ENCODE data around the gene STARD7.

The STARD7 gene

DNA sequence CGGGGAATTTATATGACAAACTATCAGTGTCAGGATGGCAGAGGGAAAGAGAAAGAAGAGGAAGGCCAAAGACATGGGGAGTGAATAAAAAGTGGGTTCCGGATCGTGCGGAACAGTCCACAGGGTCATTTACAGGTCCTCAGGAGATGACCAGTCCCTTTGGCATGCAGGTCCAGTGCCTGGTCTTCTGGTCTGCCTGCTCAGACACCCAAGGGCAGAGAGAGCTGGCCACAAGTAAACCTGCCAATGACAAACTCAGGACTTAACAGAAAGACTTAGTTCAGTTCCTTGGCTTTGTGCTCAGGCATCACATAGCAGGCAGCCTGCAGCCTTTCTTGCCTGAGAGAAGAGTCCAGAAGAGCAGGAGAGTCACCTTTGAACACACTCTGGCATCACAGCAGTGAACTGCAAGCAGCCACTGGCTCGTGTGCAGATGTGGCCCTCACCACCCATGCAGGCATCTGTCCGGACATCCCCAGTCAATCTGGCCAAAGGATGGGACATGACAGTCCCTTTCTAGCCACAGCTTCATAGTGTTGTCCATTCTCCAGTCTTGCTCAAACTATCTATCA is 43.2 kb upstream of the STARD7 start (continued):
- TF ChIP-seq, protein P1, sequence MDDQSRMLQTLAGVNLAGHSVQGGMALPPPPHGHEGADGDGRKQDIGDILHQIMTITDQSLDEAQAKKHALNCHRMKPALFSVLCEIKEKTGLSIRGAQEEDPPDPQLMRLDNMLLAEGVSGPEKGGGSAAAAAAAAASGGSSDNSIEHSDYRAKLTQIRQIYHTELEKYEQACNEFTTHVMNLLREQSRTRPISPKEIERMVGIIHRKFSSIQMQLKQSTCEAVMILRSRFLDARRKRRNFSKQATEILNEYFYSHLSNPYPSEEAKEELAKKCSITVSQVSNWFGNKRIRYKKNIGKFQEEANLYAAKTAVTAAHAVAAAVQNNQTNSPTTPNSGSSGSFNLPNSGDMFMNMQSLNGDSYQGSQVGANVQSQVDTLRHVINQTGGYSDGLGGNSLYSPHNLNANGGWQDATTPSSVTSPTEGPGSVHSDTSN (CRISPR knock-in tag; IDR thresholded peaks at IDR 0.05) = no peak
- no peak for TF ChIP-seq ZNF138 (tag by site-specific recombination; IDR thresholded peaks at IDR 0.05; ENCODE audit: borderline replicate concordance)
- TF ChIP-seq, protein P2, sequence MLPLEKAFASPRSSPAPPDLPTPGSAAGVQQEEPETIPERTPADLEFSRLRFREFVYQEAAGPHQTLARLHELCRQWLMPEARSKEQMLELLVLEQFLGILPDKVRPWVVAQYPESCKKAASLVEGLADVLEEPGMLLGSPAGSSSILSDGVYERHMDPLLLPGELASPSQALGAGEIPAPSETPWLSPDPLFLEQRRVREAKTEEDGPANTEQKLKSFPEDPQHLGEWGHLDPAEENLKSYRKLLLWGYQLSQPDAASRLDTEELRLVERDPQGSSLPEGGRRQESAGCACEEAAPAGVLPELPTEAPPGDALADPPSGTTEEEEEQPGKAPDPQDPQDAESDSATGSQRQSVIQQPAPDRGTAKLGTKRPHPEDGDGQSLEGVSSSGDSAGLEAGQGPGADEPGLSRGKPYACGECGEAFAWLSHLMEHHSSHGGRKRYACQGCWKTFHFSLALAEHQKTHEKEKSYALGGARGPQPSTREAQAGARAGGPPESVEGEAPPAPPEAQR (tag by site-specific recombination; IDR thresholded peaks at IDR 0.05) = no peak
- no peak for TF ChIP-seq KLF10 (tag by site-specific recombination; IDR thresholded peaks at IDR 0.05)
- TF ChIP-seq ZNF747 (tag by site-specific recombination; IDR thresholded peaks at IDR 0.05) = no peak

DNA sequence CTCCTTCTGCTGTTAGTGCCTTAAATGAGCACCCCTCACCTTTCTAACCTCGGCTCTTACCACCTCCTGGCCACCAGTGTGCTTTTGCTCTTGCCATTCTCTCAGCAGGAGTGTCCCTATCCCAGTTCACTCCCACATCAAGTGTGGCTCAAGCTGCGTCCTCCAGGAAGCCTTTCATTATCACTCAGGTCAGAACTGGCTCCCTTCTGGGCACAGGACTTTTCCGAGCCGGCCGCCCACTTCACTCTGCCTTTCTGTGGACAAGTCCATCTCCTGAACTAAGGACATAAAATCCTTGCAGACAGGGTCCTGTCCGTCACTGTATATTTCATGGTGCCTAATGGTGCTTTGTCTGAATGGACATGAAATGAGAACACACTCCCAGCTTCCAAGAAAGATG is 41.6 kb upstream of the STARD7 start:
- Histone ChIP-seq H3K4me3 (ENCODE audit: low read depth, low read length) (no peak overlapping the region), H3K9me3 (ENCODE audit: control insufficient read depth, insufficient read depth, low read depth, low read length) (no peaks in the 10 kb centered on the region), H3K4me1 (ENCODE audit: control insufficient read depth, insufficient read depth, low read length) (no peaks in the 10 kb centered on the region), H3K27ac (ENCODE audit: extremely low read depth, low read depth, low read length) (no peak overlapping the region), H3K36me3 (ENCODE audit: control insufficient read depth in 2 of 2, insufficient read depth in 1 of 2, low read length in 2 of 2) (peaks cover 9 to 41% of the 10 kb centered on the region in 2 experiments; a peak in 2 of 3 replicates)
- ChIA-PET POLR2A (interaction anchor here (0.6 to 1.1 kb wide), 2 partner anchors 16 to 1187 kb away, joined by 3 read pairs; partner anchors contain the start of genes CIAO1 and TMEM127), CTCF (interaction anchor here (0.7 to 1.1 kb wide), 2 partner anchors 9 to 138 kb away, joined by 3 read pairs; no protein-coding TSS in a partner anchor)
- TF ChIP-seq ZBTB48 (tag by site-specific recombination; IDR thresholded peaks at IDR 0.05) = no peak
- no peak for TF ChIP-seq ZNF785 (tag by site-specific recombination; IDR thresholded peaks at IDR 0.05)
- TF ChIP-seq RBAK (tag by site-specific recombination; IDR thresholded peaks at IDR 0.05) = no peak
- TF ChIP-seq ZNF19 (tag by site-specific recombination; IDR thresholded peaks at IDR 0.05; ENCODE audit: low read depth) = no peak

DNA sequence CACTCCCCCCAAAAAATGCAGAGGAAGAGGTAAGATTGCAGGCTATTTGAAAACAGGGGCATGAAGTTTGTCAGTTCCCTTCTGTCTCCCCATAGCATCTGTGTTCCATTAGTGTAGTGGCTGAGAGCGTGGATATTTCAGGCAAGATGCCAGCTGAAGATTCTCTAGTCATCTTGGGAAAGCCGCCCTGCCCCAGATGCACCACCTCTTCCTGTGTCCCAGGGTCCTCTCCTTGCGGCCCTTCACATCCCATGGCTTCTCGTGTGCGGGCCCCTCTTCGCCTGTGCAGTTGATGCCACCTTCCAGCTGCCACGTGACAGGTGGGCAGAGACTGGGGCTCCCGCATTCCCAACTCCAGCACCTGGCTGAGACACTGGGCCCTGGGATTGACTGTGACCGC is 41.0 kb upstream of the STARD7 start:
- ChIA-PET POLR2A (interaction anchor here (0.6 kb wide), 1 partner anchor 1187 kb away, joined by 3 read pairs; no protein-coding TSS in a partner anchor), CTCF (interaction anchor here (0.6 to 1.2 kb wide), 4 partner anchors 10 to 137 kb away, joined by 3 to 4 read pairs (median 3); no protein-coding TSS in a partner anchor)
- no peak overlapping the region for H3K4me3 ChIP-seq (ENCODE audit: low read depth, low read length)
- H3K9me3 ChIP-seq (ENCODE audit: control insufficient read depth, insufficient read depth, low read depth, low read length) = no peaks in the 10 kb centered on the region
- no peak overlapping the region for H3K27ac ChIP-seq (ENCODE audit: extremely low read depth, low read depth, low read length)
- TF ChIP-seq, protein P3, sequence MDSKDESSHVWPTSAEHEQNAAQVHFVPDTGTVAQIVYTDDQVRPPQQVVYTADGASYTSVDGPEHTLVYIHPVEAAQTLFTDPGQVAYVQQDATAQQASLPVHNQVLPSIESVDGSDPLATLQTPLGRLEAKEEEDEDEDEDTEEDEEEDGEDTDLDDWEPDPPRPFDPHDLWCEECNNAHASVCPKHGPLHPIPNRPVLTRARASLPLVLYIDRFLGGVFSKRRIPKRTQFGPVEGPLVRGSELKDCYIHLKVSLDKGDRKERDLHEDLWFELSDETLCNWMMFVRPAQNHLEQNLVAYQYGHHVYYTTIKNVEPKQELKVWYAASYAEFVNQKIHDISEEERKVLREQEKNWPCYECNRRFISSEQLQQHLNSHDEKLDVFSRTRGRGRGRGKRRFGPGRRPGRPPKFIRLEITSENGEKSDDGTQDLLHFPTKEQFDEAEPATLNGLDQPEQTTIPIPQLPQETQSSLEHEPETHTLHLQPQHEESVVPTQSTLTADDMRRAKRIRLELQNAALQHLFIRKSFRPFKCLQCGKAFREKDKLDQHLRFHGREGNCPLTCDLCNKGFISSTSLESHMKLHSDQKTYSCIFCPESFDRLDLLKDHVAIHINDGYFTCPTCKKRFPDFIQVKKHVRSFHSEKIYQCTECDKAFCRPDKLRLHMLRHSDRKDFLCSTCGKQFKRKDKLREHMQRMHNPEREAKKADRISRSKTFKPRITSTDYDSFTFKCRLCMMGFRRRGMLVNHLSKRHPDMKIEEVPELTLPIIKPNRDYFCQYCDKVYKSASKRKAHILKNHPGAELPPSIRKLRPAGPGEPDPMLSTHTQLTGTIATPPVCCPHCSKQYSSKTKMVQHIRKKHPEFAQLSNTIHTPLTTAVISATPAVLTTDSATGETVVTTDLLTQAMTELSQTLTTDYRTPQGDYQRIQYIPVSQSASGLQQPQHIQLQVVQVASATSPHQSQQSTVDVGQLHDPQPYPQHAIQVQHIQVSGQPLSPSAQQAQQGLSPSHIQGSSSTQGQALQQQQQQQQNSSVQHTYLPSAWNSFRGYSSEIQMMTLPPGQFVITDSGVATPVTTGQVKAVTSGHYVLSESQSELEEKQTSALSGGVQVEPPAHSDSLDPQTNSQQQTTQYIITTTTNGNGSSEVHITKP (tag by site-specific recombination; IDR thresholded peaks at IDR 0.05) = peak; percentile 56
- no peak for TF ChIP-seq ZNF175 (tag by site-specific recombination; IDR thresholded peaks at IDR 0.05)
- H3K36me3 ChIP-seq (ENCODE audit: control insufficient read depth in 2 of 2, insufficient read depth in 1 of 2, low read length in 2 of 2) = peaks cover 9 to 36% of the 10 kb centered on the region in 2 experiments; a peak in 2 of 3 replicates
- no peaks in the 10 kb centered on the region for H3K4me1 ChIP-seq (ENCODE audit: control insufficient read depth, insufficient read depth, low read length)

DNA sequence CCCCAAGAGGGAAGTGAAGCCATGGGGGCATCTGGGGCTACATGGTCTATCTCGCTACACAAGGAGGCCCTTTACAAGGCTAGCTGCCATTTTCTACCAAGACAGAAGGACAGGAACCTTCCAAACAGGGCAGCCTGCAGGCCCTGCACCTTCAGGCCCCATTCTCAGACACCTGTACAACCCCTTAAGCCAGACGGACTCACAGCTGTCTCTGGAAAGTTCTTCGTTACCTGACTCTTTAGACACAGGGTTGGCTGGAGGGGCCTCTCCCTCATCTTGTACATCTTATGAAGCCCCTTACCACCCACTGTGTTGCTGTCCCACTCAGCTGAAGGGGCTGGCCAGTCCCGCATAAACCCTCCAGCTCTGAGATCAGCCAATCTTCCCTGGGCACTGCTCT is 40.0 kb upstream of the STARD7 start:
- Histone ChIP-seq H3K4me3 (ENCODE audit: low read depth, low read length) (no peak overlapping the region), H3K9me3 (ENCODE audit: control insufficient read depth, insufficient read depth, low read depth, low read length) (no peaks in the 10 kb centered on the region), H3K27ac (ENCODE audit: extremely low read depth, low read depth, low read length) (no peak overlapping the region), H3K36me3 (ENCODE audit: control insufficient read depth in 2 of 2, insufficient read depth in 1 of 2, low read length in 2 of 2) (peaks cover 7 to 26% of the 10 kb centered on the region in 2 experiments; a peak in 2 of 3 replicates), H3K4me1 (ENCODE audit: control insufficient read depth, insufficient read depth, low read length) (no peaks in the 10 kb centered on the region)
- ChIA-PET CTCF (interaction anchor here (0.6 to 1.2 kb wide), 2 partner anchors 9 to 260 kb away, joined by 3 read pairs; no protein-coding TSS in a partner anchor), POLR2A (no interaction called here)
- TF ChIP-seq ZNF707 (tag by site-specific recombination; IDR thresholded peaks at IDR 0.05) (no peak), ZNF837 (tag by site-specific recombination; IDR thresholded peaks at IDR 0.05) (no peak), ZFP3 (tag by site-specific recombination; IDR thresholded peaks at IDR 0.05; ENCODE audit: low read depth) (no peak), ZNF391 (tag by site-specific recombination; IDR thresholded peaks at IDR 0.05; ENCODE audit: borderline replicate concordance, low read depth) (no peak), ZNF10 (tag by site-specific recombination; IDR thresholded peaks at IDR 0.05) (no peak)
- TF ChIP-seq, protein P4, sequence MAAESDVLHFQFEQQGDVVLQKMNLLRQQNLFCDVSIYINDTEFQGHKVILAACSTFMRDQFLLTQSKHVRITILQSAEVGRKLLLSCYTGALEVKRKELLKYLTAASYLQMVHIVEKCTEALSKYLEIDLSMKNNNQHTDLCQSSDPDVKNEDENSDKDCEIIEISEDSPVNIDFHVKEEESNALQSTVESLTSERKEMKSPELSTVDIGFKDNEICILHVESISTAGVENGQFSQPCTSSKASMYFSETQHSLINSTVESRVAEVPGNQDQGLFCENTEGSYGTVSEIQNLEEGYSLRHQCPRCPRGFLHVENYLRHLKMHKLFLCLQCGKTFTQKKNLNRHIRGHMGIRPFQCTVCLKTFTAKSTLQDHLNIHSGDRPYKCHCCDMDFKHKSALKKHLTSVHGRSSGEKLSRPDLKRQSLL (tag by site-specific recombination; IDR thresholded peaks at IDR 0.05) = no peak
- TF ChIP-seq, protein P5, sequence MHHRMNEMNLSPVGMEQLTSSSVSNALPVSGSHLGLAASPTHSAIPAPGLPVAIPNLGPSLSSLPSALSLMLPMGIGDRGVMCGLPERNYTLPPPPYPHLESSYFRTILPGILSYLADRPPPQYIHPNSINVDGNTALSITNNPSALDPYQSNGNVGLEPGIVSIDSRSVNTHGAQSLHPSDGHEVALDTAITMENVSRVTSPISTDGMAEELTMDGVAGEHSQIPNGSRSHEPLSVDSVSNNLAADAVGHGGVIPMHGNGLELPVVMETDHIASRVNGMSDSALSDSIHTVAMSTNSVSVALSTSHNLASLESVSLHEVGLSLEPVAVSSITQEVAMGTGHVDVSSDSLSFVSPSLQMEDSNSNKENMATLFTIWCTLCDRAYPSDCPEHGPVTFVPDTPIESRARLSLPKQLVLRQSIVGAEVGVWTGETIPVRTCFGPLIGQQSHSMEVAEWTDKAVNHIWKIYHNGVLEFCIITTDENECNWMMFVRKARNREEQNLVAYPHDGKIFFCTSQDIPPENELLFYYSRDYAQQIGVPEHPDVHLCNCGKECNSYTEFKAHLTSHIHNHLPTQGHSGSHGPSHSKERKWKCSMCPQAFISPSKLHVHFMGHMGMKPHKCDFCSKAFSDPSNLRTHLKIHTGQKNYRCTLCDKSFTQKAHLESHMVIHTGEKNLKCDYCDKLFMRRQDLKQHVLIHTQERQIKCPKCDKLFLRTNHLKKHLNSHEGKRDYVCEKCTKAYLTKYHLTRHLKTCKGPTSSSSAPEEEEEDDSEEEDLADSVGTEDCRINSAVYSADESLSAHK (tag by site-specific recombination; IDR thresholded peaks at IDR 0.05) = no peak

All from HEK293 (cell line).